ENCODE results near the gene KCNQ4. TPM values are rescaled to one million over a fixed set of nuclear protein-coding genes. Genes with fewer than 3 reads are reported as not detected.

The KCNQ4 gene
- total and polyA plus RNA-seq, 2 of the 13 experiments (the other 11 are each of a cell fraction or from before 2014, with no cell fraction given): 0.02 to 0.09 TPM

DNA sequence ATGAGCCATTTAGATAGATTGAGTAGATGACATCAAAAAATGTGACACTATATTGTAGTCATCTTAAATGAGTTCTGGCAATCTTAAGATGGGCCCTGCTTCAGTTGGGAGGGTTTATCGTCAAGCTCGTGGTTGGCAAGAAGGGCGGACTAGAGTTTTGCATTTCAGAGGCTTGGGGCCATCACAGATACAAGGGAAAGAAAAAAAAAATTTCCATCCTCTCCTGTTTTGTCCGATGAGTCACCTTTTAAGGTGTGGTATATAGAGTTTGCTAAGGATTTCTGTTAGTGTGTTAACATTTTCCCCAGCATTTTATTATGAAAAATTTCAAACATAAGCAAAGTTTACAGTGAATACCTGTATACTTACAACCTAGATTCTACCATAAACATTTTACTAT is 31.8 kb upstream of the KCNQ4 start:
- no peak for DNase-seq (ENCODE audit: low spot score)
- Histone ChIP-seq H2AFZ (ENCODE audit: low read length) (no peak overlapping the region), H3K27ac (ENCODE audit: extremely low read length, insufficient read depth, low read length) (no peak overlapping the region), H3K9ac (ENCODE audit: insufficient read depth, low read depth, low read length) (no peak overlapping the region), H3K4me1 (ENCODE audit: insufficient read depth, low read length) (peaks cover 40% of the 10 kb centered on the region), H3K36me3 (replicated peaks in 1 of 2; ENCODE audit: control insufficient read depth in 1 of 2, insufficient read depth in 2 of 2, low read length in 2 of 2) (peaks cover 17 to 80% of the 10 kb centered on the region in 2 experiments), H3K27me3 (ENCODE audit: control insufficient read depth in 1 of 2, insufficient read depth in 2 of 2, low read length in 2 of 2) (no peaks in the 10 kb centered on the region), H4K20me1 (ENCODE audit: insufficient read depth, low read length) (no peaks in the 10 kb centered on the region), H3K9me3 (ENCODE audit: low read length) (no peaks in the 10 kb centered on the region), H3K79me2 (ENCODE audit: insufficient read depth, low read length) (peaks cover 2% of the 10 kb centered on the region), H3K4me2 (ENCODE audit: low read depth, low read length) (no peak overlapping the region), H3K4me3 (replicated peaks in 1 of 3; ENCODE audit: insufficient read depth in 1 of 3, low read depth in 2 of 3, low read length in 3 of 3) (no peak overlapping the region)
- no peak for FAIRE-seq
- no TSS peak for BruUV-seq (replicated peaks)
- in situ Hi-C loops (cut with HindIII; ENCODE audit: extremely low pct_ligation_motif_present, low pct_unique_long_range_greater_than_20kb): no loop called here
- 97% methylated on average over 4 of the region's 4 CpGs for WGBS (ENCODE audit: low lambda C conversion rate)
- POLR2A ChIA-PET: no interaction called here
- TF ChIP-seq SYNCRIP (IDR thresholded peaks at IDR 0.05; ENCODE audit: insufficient read depth, low read depth, low read length): no peak
- no peak for TF ChIP-seq CENPT (CRISPR knock-in tag; IDR thresholded peaks at IDR 0.05; ENCODE audit: low read depth)
- no peak for TF ChIP-seq CCAR2 (optimal IDR thresholded peaks at IDR 0.05; ENCODE audit: low read depth, low read length)
- TF ChIP-seq MNT (IDR thresholded peaks at IDR 0.05): no peak
- no peak for TF ChIP-seq ZNF160 (CRISPR knock-in tag; IDR thresholded peaks at IDR 0.05)
- TF ChIP-seq FOXA3 (CRISPR knock-in tag; IDR thresholded peaks at IDR 0.05): no peak
- no peak for TF ChIP-seq IKZF4 (CRISPR knock-in tag; IDR thresholded peaks at IDR 0.05; ENCODE audit: borderline replicate concordance, low read depth, not compliant biosample characterization)
- TF ChIP-seq, protein P1, sequence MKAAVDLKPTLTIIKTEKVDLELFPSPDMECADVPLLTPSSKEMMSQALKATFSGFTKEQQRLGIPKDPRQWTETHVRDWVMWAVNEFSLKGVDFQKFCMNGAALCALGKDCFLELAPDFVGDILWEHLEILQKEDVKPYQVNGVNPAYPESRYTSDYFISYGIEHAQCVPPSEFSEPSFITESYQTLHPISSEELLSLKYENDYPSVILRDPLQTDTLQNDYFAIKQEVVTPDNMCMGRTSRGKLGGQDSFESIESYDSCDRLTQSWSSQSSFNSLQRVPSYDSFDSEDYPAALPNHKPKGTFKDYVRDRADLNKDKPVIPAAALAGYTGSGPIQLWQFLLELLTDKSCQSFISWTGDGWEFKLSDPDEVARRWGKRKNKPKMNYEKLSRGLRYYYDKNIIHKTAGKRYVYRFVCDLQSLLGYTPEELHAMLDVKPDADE (CRISPR knock-in tag; IDR thresholded peaks at IDR 0.05): no peak
- TF ChIP-seq EED (CRISPR knock-in tag; IDR thresholded peaks at IDR 0.05): no peak
- TF ChIP-seq, protein P2, sequence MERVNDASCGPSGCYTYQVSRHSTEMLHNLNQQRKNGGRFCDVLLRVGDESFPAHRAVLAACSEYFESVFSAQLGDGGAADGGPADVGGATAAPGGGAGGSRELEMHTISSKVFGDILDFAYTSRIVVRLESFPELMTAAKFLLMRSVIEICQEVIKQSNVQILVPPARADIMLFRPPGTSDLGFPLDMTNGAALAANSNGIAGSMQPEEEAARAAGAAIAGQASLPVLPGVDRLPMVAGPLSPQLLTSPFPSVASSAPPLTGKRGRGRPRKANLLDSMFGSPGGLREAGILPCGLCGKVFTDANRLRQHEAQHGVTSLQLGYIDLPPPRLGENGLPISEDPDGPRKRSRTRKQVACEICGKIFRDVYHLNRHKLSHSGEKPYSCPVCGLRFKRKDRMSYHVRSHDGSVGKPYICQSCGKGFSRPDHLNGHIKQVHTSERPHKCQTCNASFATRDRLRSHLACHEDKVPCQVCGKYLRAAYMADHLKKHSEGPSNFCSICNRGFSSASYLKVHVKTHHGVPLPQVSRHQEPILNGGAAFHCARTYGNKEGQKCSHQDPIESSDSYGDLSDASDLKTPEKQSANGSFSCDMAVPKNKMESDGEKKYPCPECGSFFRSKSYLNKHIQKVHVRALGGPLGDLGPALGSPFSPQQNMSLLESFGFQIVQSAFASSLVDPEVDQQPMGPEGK (CRISPR knock-in tag; IDR thresholded peaks at IDR 0.05): no peak
- TF ChIP-seq ZNF234 (CRISPR knock-in tag; conservative IDR thresholded peaks at IDR 0.05): no peak
- no peak for TF ChIP-seq EEA1 (CRISPR knock-in tag; IDR thresholded peaks at IDR 0.05; ENCODE audit: borderline replicate concordance)
- TF ChIP-seq ZNF652 (CRISPR knock-in tag; IDR thresholded peaks at IDR 0.05; ENCODE audit: borderline replicate concordance, low read depth): no peak
- no peak for TF ChIP-seq ZNF468 (CRISPR knock-in tag; IDR thresholded peaks at IDR 0.05)
- no peak for TF ChIP-seq PITX1 (CRISPR knock-in tag; IDR thresholded peaks at IDR 0.05)
- no peak for TF ChIP-seq MTF2 (CRISPR knock-in tag; IDR thresholded peaks at IDR 0.05; ENCODE audit: borderline replicate concordance)
- no peak for TF ChIP-seq SP1 (IDR thresholded peaks at IDR 0.05)
- no peak for TF ChIP-seq SP1 (CRISPR knock-in tag; IDR thresholded peaks at IDR 0.05)
- CTCF ChIA-PET (ENCODE audit: low intra/inter-chr PET ratio, low total read pairs): no interaction called here
- intact Hi-C loops (cut with micrococcal nuclease; ENCODE audit: unreplicated experiment): no loop called here
- no peak for ATAC-seq

All from HepG2 (cell line).